Psoas muscle (tissue), 8 donors: Measurements from ENCODE around the gene TRIM50. TPM values are rescaled to one million over a fixed set of nuclear protein-coding genes. Genes with fewer than 3 reads are reported as not detected.
"Not testable (repeated sequence)": the region's sequence is repeated elsewhere in the genome, so short reads cannot be mapped to it uniquely, and the experiment has no call there.

Experiments
- ATAC-seq, 4 donors: fragments of 200-7000 bp; cut with Tn5 transposase; one replicate each; pipeline ENCODE4 v1.9.1; 2020; ENCODE audit warnings: moderate library complexity in 3 of 4, mild to moderate bottlenecking in 2 of 4
- DNase-seq, 2 donors: peaks; one replicate each; pipeline ENCODE4 v3.0.0-alpha.2; 2020
- H3K27ac ChIP-seq: fragments of 200-600 bp; one replicate; pipeline ENCODE4 v1.8.0; 2022
- H3K27me3 ChIP-seq, 3 donors: fragments of 200-600 bp in 1 of 3; one replicate each; pipeline versions ENCODE4 v1.6.1 to v1.8.0; 2013 to 2022; ENCODE audit warnings: low read length in 2 of 3, mild to moderate bottlenecking in 2 of 3, moderate library complexity in 1 of 3; ENCODE audit not compliant: insufficient read depth in 3 of 3
- H3K36me3 ChIP-seq, 2 donors: fragments of 200-600 bp in 1 of 2; one replicate each; pipeline versions ENCODE4 v1.6.1 to v1.8.0; 2013 to 2022; ENCODE audit warnings: low read depth in 1 of 2, mild to moderate bottlenecking in 1 of 2, moderate library complexity in 1 of 2; ENCODE audit not compliant: insufficient read depth in 1 of 2
- H3K4me1 ChIP-seq: fragments of 200-600 bp; one replicate; pipeline ENCODE4 v1.8.0; 2022
- H3K4me3 ChIP-seq: fragments of 200-600 bp; one replicate; pipeline ENCODE4 v1.8.0; 2022; ENCODE audit warnings: mild to moderate bottlenecking
- H3K9me3 ChIP-seq: fragments of 200-600 bp; one replicate; pipeline ENCODE4 v1.8.0; 2022
- CTCF ChIP-seq: fragments of 200-600 bp; IDR thresholded peaks from one replicate; pipeline ENCODE4 v1.8.0; 2022; ENCODE audit warnings: antibody characterized with exemption
- WGBS, 3 donors: extraction: QIAGEN DNeasy Blood & Tissue Kit; methylation state at CpG; one replicate each; pipeline versions ENCODE4 v1.1.6 to v1.1.7; 2013; 5-methylcytosine and 5-hydroxymethylcytosine counted together
- intact Hi-C, 2 donors: fragments of 100-400 bp; cut with DNase I; formaldehyde crosslinking; loops; one replicate each; pipeline versions ENCODE4 v1.11.0 to v1.14.2; 2022
- long read RNA-seq, 2 donors: library from polyadenylated mRNA; unstranded; transcript quantifications; one replicate each; pipeline ENCODE4 v2.0.0, GENCODE V29; 2021
- polyA plus RNA-seq, 3 donors: library from polyadenylated mRNA; stranded (reverse); fragments of 200-250 nt; gene quantifications; one replicate each; pipeline ENCODE4 v1.2.3, GENCODE V29; 2013
- total RNA-seq, 4 donors: library from RNA; stranded (reverse); fragmentation: NEBNext Ultra II Directional in 2 of 4; extraction: Animal tissue kit (Norgen Biotek cat#: 25700) in 2 of 4; gene quantifications; one replicate each; pipeline versions ENCODE4 v1.2.1 to v1.2.4, GENCODE V29; 2021 to 2023
- donor health status: healthy with polysubstance abuse.
- donor health status: DM: no; HTN: no; CAD: no; lungs with moderate emphysema.
- donor health status: Bipolar disorder and iron deficiency.
- donor health status: healthy.
- donor health status: DM: yes; HTN: yes; CAD: no.
- donor health status: DM: no; HTN: no; CAD: no.
- donor health status: DM: no; HTN: no; CAD: no.
- donor health status: DM: yes; HTN: yes; CAD: no.

The TRIM50 gene
- total RNA-seq (1 to 10 TPM in 1 of 4 donors, under 1 TPM in 3; 0.25 to 1.3 (median 0.55) TPM), polyA plus RNA-seq (under 1 TPM; 0.12 to 0.65 (median 0.17) TPM)
- long read RNA-seq, donor 1, result 0 reads
- long read RNA-seq, donor 2, partial matches to known transcripts, result 1 of 1 reads
- long read RNA-seq, donor 2, other reads (novel, unspliced or antisense), result 0 of 1 reads

GRCh38 chr7:73327922-73328321 lies at the start of gene TRIM50, which contains the start of gene FKBP6:
Gene TRIM50 (minus strand): TSS chr7:73328082. CDS start chr7:73324787, 3,295 bp downstream.
Gene FKBP6 (plus strand): TSS chr7:73328161. CDS start chr7:73328429, 268 bp downstream.
- H3K36me3 ChIP-seq, H3K27me3 ChIP-seq, H3K4me3 ChIP-seq, H3K9me3 ChIP-seq, ATAC-seq, DNase-seq, H3K27ac ChIP-seq, H3K4me1 ChIP-seq, intact Hi-C loops: not testable (repeated sequence)
- WGBS, 3 donors, result 90 to 94% (median 91%) methylated on average over 35 to 41 of the region's 43 CpGs

GRCh38 chr7:73376671-73377412 lies 49.0 kb upstream of the TRIM50 start:
- Histone ChIP-seq H3K9me3 (no peaks in the 10 kb centered on the region), H3K27ac (no peak overlapping the region), H3K27me3 (peaks cover 0 to 12% (median 0%) of the 10 kb centered on the region in 3 donors), H3K36me3 (no peaks in the 10 kb centered on the region), H3K4me3 (no peak overlapping the region), H3K4me1 (no peaks in the 10 kb centered on the region)
- 77 to 79% (median 77%) methylated on average over 20 of the region's 20 CpGs for WGBS, 3 donors
- no peak for TF ChIP-seq CTCF
- intact Hi-C loops, result no loop called here
- ATAC-seq (no peak), DNase-seq (no peak)

- H3K4me3 ChIP-seq, ATAC-seq, H3K27ac ChIP-seq, intact Hi-C loops, DNase-seq, H3K9me3 ChIP-seq, H3K36me3 ChIP-seq, H3K4me1 ChIP-seq: not testable (repeated sequence)
- 72 to 74% (median 72%) methylated on average over 4 of the region's 4 CpGs for WGBS, 3 donors
- H3K27me3 ChIP-seq, result peaks cover 0 to 12% (median 0%) of the 10 kb centered on the region in 3 donors
Measured at GRCh38 chr7:73376262-73376661, 48.4 kb upstream of the TRIM50 start.

GRCh38 chr7:73373741-73374140 lies 45.9 kb upstream of the TRIM50 start:
- Histone ChIP-seq H3K27ac (no peak overlapping the region), H3K4me1 (no peaks in the 10 kb centered on the region), H3K9me3 (no peaks in the 10 kb centered on the region), H3K4me3 (no peak overlapping the region), H3K36me3 (no peaks in the 10 kb centered on the region), H3K27me3 (peaks cover 0 to 12% (median 0%) of the 10 kb centered on the region in 3 donors)
- intact Hi-C loops, result no loop called here
- WGBS, 3 donors, result 84 to 88% (median 84%) methylated on average over 13 of the region's 13 CpGs
- TF ChIP-seq CTCF, result no peak
- no peak for DNase-seq
- ATAC-seq, result no peak

GRCh38 chr7:73369622-73370021 lies 41.7 kb upstream of the TRIM50 start:
- Histone ChIP-seq H3K9me3 (no peaks in the 10 kb centered on the region), H3K27me3 (no peaks in the 10 kb centered on the region), H3K4me3 (no peak overlapping the region), H3K36me3 (no peaks in the 10 kb centered on the region), H3K27ac (no peak overlapping the region), H3K4me1 (no peaks in the 10 kb centered on the region)
- no peak for ATAC-seq
- DNase-seq, result no peak
- WGBS, 3 donors, result 86 to 90% (median 88%) methylated on average over 6 to 9 of the region's 9 CpGs
- no peak for TF ChIP-seq CTCF
- intact Hi-C loops, result no loop called here
